Stimulated activated CD4-positive, alpha-beta T cell treated with anti-CD3 and anti-CD28 coated beads, Interleukin-4, amount 100 ng/mL, for 1 hour (primary cell): ENCODE results near the gene SFT2D1.

Source experiments
- DNase-seq: peaks from one replicate; pipeline ENCODE4 v3.0.0-alpha.2; 2020

SFT2D1 gene

DNA sequence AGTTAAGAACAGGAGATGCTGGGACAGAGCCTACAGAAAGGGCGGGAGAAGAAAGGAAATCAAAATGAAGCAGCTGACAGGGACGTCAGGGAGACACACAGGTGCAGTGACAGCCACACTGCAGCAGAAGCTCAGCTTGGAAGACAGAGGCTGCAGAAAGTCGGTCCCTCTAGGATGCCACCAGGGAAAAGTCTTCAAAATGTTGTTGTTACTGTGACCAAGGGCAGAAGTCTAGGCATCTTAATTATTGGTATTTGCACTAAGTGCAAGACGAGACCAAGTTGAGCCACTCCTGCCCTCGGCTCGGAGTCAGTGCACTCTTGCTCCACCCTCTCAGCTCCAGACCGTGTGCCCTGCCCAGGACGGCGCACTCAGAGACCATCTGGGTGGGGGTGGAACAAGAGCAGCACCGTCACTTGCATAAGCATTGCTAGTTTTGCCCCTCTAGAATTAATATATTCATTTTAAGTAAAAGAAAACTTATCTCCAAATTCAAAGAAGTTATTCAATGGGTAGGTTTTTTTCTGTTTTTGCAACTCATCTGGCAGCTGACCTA lies 36.7 kb downstream of the SFT2D1 start:
- DNase-seq = no peak

DNA sequence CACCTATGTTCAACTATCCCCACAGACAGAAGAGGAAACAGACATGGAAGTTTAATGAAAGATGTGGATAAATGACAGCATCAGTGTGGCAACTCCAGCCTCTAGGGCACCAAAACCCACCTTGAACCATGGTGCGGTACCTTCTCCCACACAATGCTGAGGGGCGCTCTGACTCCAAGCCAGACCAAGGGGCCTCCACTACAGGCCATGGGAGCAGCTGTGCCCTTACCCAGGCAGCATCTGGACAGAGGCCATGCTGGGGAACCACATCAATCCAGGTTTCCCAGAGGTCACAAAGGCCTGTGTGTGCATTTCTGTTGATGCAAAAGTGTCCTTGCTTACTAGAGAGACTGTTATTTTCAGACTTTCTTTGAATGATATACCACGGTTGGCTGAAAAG lies 38.2 kb downstream of the SFT2D1 start:
- DNase-seq = no peak

DNA sequence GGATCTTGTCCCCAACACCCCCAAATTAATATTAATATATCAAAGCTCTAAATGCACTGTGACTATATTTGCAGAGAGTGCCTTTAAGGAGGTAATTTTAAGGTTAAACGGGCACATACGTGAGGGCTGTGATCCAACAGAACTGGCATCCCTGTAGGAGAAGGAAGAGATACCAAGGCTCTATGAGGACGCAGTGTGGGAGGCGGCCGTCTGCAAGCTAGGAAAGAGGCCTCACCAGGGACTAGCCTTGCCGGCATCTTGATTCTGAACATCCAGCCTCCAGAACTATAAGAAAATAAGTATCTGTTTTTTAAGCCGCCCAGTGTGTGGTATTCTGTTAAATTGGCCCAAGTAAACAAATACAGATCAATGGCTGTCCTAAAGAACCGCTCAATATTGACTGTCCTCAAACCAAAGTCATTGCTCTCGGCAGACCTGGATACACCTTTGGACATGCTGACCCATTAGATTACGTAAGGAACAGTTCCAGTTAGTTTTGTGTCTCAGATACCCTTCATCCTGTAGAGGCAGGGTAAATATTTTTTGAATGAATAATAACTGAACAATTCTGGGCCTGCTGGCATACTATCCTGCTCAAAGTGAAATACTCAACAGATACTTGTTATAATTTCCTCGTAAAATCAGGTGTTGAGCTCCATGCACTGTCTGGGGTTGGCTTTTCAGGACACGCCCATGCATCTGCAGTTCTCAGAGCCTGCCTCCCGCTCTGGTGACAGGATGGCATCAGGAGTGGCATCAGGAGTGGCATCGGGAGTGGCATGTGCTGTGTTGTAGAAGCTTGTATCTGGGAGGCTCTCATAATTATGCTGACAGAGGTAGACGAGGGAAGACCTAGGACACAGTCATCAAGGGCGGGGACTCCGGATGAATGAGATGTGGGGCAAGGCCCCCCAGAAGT lies 40.5 kb downstream of the SFT2D1 start:
- DNase-seq = no peak

- no peak for DNase-seq
These were observed 41.9 kb downstream of the SFT2D1 start for GRCh38 chr6:166300357-166300987.

GRCh38 chr6:166297606-166298005 lies 44.7 kb downstream of the SFT2D1 start:
- DNase-seq = no peak

GRCh38 chr6:166296035-166296883 lies 46.1 kb downstream of the SFT2D1 start:
- no peak for DNase-seq

GRCh38 chr6:166293731-166294584 lies 48.4 kb downstream of the SFT2D1 start:
- DNase-seq = no peak

- DNase-seq = no peak
These were observed 52.9 kb downstream of the SFT2D1 start for GRCh38 chr6:166289207-166290060.

DNA sequence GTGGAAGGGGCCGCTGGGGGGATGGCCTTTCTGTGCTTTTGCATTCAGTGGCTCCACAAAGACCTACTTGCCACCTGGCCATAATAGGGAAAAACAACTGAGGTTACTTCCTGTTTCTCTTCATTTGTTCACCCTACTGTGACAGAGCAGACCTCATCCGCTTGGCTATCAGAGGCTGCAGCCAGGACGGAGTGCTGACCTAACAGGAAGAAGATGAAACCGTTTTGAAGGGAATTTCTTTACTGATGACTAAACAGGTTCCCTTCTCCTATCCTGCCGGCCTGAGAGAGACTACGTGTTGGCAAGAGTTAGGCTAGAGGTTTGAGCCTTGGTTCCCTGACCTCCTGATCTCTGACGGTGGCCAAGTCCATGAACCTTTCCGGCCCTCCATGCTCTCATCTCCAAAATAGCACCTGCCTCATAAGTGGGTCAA lies 55.5 kb downstream of the SFT2D1 start:
- DNase-seq = no peak

DNA sequence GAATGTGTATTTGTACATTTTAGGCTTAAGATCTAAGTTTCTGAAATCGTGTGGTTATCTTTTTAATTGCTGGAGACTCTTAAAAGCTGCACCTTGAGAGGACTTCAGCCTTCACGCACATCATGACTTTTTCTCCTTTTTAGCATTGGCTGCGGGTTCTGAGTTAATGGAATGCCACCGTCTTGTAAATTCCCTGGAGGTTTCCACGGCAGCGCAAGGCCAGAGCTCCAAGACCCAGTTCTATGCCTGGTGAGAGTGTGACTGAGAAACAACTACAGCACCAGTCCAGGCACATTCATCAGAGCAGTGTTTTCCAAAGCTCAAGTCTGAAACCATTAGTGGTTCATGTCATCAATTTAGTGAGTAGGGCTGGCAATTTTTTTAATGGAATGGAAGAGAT lies 57.1 kb downstream of the SFT2D1 start:
- no peak for DNase-seq

- DNase-seq = no peak
These were observed 57.7 kb downstream of the SFT2D1 start for GRCh38 chr6:166284640-166285039.

- DNase-seq = no peak
These were observed 59.8 kb downstream of the SFT2D1 start for GRCh38 chr6:166282394-166283032.

- DNase-seq = no peak
These were observed 61.2 kb downstream of the SFT2D1 start for GRCh38 chr6:166281104-166281503.

DNA sequence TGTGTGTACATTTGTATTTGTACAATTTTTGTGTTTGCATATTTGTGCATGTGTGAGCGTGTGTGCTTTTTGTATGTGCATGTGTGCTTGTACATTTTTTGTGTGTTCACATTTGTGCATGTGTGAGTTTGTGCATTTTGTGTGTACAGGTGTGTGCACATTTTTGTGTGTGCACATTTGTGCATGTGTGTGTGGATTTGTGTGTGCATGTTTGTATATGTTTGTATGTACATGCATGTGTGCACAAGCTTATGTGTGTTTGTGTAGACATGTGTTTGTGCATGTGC lies 63.0 kb downstream of the SFT2D1 start:
- no peak for DNase-seq

- no peak for DNase-seq
These were observed 63.6 kb downstream of the SFT2D1 start for GRCh38 chr6:166278579-166279392.

GRCh38 chr6:166277892-166278578 lies 64.3 kb downstream of the SFT2D1 start:
- DNase-seq = no peak

GRCh38 chr6:166277018-166277417 lies 65.3 kb downstream of the SFT2D1 start:
- no peak for DNase-seq

GRCh38 chr6:166275714-166276166 lies 66.6 kb downstream of the SFT2D1 start:
- DNase-seq = peak; percentile 83

DNA sequence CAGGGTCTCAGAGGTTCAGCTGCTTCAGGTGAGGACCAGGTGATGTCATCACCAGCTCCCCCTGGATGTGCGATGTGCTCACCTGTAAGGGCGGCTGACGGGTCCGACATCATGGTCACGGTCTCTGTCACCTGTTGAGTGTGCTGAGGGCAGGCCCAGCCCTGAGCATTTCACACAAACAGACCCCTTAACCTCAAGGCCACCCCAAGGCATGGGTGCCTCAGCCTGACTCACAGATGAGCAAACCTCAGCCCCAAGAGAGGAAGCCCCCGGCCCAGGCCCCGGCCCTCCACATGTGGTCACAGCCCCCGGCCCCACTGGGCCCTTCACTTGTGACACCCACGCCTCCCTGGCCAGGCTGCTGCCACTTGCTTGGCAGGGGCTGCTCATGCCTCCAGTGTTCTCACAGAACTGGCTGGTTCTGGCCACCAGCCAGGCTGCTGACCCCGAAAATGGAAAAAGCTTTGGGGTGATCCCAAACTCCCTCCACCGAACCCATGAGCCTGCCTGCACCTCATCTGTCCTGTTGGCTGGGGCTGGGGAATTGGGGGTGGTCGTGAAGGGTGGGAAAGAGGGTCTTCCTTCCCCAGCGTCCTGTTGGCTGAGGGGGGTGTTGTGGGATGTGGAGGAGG lies 67.5 kb downstream of the SFT2D1 start:
- DNase-seq = no peak
